Osteocyte (in vitro differentiated cells): ENCODE data around the gene PIGS. TPM values are rescaled to one million over a fixed set of nuclear protein-coding genes. Genes with fewer than 3 reads are reported as not detected.

ENCODE experiments used
- DNase-seq: peaks from one replicate; pipeline ENCODE4 v3.0.0; 2021; ENCODE audit warnings: mixed read lengths; ENCODE audit not compliant: unreplicated experiment; ENCODE audit errors: extremely low spot score
- H3K27ac Mint-ChIP-seq: one replicate; pipeline ENCODE4 v1.8.0; 2021; ENCODE audit warnings: mild to moderate bottlenecking, mixed read lengths; ENCODE audit not compliant: unreplicated experiment
- H3K27me3 Mint-ChIP-seq: one replicate; pipeline ENCODE4 v1.8.0; 2021; ENCODE audit warnings: mixed read lengths; ENCODE audit not compliant: unreplicated experiment
- H3K36me3 Mint-ChIP-seq: one replicate; pipeline ENCODE4 v1.8.0; 2021; ENCODE audit warnings: mixed read lengths; ENCODE audit not compliant: unreplicated experiment
- H3K4me1 Mint-ChIP-seq: one replicate; pipeline ENCODE4 v1.8.0; 2021; ENCODE audit warnings: mixed read lengths; ENCODE audit not compliant: unreplicated experiment
- H3K4me3 Mint-ChIP-seq: one replicate; pipeline ENCODE4 v1.8.0; 2021; ENCODE audit warnings: mild to moderate bottlenecking, moderate library complexity, mixed read lengths; ENCODE audit not compliant: unreplicated experiment
- H3K9me3 Mint-ChIP-seq: one replicate; pipeline ENCODE4 v1.8.0; 2021; ENCODE audit warnings: mixed read lengths; ENCODE audit not compliant: unreplicated experiment
- CTCF ChIP-seq: fragments of 200-600 bp; sonication (generic); IDR thresholded peaks from 2 replicates; pipeline ENCODE4 v1.5.0; 2021; ENCODE audit warnings: antibody characterized with exemption, mild to moderate bottlenecking, moderate library complexity
- total RNA-seq: library from RNA; stranded (reverse); gene quantifications from 2 replicates; pipeline ENCODE4 v1.2.1, GENCODE V29; 2021

Gene PIGS
- total RNA-seq, 1 donor from 2014 or later: 80.0 TPM

GRCh38 chr17:28575126-28575795, 3.9 kb upstream of the PIGS start:
- Mint-ChIP-seq H3K27me3 (no peaks in the 10 kb centered on the region), H3K4me3 (no peak overlapping the region), H3K36me3 (peaks cover 4% of the 10 kb centered on the region), H3K9me3 (no peaks in the 10 kb centered on the region), H3K27ac (no peak overlapping the region), H3K4me1 (peaks cover 25% of the 10 kb centered on the region)
- no peak for TF ChIP-seq CTCF
- no peak for DNase-seq

- no peak for TF ChIP-seq CTCF
- DNase-seq: no peak
- Mint-ChIP-seq H3K9me3 (no peaks in the 10 kb centered on the region), H3K4me3 (no peak overlapping the region), H3K4me1 (peaks cover 33% of the 10 kb centered on the region), H3K27me3 (no peaks in the 10 kb centered on the region), H3K36me3 (peaks cover 4% of the 10 kb centered on the region), H3K27ac (no peak overlapping the region)
These were observed 3.2 kb upstream of the PIGS start for GRCh38 chr17:28574526-28574925.

GRCh38 chr17:28573966-28574480, 2.7 kb upstream of the PIGS start:
- no peak overlapping the region for H3K4me3 Mint-ChIP-seq
- DNase-seq: no peak
- H3K36me3 Mint-ChIP-seq: no peaks in the 10 kb centered on the region
- H3K27me3 Mint-ChIP-seq: no peaks in the 10 kb centered on the region
- TF ChIP-seq CTCF: no peak
- peaks cover 36% of the 10 kb centered on the region for H3K4me1 Mint-ChIP-seq
- H3K9me3 Mint-ChIP-seq: no peaks in the 10 kb centered on the region
- no peak overlapping the region for H3K27ac Mint-ChIP-seq

- TF ChIP-seq CTCF: no peak
- H3K36me3 Mint-ChIP-seq: no peaks in the 10 kb centered on the region
- H3K27ac Mint-ChIP-seq: no peak overlapping the region
- DNase-seq: no peak
- H3K4me3 Mint-ChIP-seq: no peak overlapping the region
- no peaks in the 10 kb centered on the region for H3K27me3 Mint-ChIP-seq
- no peaks in the 10 kb centered on the region for H3K9me3 Mint-ChIP-seq
- H3K4me1 Mint-ChIP-seq: peaks cover 36% of the 10 kb centered on the region
These were observed 2.2 kb upstream of the PIGS start for GRCh38 chr17:28573521-28573920.

- Mint-ChIP-seq H3K9me3 (no peaks in the 10 kb centered on the region), H3K4me1 (peaks cover 36% of the 10 kb centered on the region), H3K27me3 (no peaks in the 10 kb centered on the region), H3K36me3 (no peaks in the 10 kb centered on the region), H3K27ac (no peak overlapping the region), H3K4me3 (no peak overlapping the region)
- TF ChIP-seq CTCF: no peak
- no peak for DNase-seq
These were observed 1.7 kb upstream of the PIGS start for GRCh38 chr17:28573040-28573380.
